ENCODE measurements around the gene CITED4. TPM values are rescaled to one million over a fixed set of nuclear protein-coding genes. Genes with fewer than 3 reads are reported as not detected.

The CITED4 gene
- total RNA-seq, 1 donor from 2014 or later, result 101 TPM

DNA sequence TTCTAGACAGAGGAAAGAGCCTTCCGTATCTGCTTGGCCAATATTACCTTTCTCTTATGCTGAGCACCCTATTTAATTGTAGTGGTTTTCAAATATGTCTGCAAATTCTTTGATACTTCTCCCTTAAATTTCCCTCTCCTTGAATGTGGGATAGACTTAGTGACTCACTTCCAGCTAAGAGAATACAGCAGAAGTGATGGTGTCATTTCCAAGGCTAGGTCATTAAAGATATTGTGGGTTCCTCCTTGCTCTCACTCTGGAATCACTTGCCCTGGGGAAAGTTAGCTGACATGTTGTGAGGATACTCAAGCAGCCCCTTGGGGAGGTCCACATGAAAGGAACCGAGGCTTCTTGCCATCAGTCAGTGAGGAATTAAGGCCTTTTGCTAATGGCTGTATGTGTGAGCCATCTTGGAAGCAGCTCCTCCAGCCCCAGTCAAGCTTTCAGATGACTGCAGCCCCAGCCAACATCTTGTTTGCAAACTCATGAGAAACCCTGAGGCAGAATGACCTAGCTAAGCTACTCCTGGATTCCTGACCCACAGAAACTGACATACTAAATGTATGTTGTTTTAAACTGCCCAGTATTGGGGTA is 8.1 kb upstream of the CITED4 start:
- Mint-ChIP-seq H3K36me3 (no peaks in the 10 kb centered on the region), H3K27ac (no peak overlapping the region), H3K9me3 (no peaks in the 10 kb centered on the region), H3K4me3 (no peak overlapping the region), H3K27me3 (no peaks in the 10 kb centered on the region), H3K4me1 (ENCODE audit: unreplicated experiment) (peaks cover 4% of the 10 kb centered on the region)
- TF ChIP-seq CTCF (conservative IDR thresholded peaks at IDR 0.05), result no peak
- no peak for DNase-seq (ENCODE audit: extremely low spot score, unreplicated experiment)

DNA sequence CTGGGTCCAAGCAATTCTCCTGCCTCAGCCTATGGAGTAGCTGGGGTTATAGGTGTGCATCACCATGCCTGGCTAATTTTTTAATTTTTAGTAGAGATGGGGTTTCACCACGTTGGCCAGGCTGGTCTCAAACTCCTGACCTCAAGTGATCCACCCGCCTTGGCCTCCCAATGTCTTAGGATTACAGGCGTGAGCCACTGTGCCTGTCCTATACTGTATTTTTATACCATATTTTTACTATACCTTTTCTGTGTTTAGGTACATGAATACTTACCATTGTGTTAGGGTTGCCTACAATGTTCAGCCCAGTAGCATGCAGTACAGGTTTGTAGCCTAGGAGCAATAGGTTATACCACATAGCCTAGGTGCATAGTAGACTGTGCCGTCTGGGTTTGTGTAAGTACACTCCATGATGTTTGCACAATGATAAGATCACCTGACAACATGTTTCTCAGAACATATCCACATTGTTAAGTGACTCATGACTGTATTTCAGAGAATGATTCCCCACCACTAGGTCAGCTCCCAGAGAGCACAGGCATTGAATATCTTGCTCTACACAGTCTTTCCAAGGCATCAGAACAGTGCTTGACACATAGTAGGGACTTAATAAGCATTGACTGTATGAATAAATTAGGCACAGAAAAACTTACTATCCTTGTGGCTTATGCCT is 6.0 kb upstream of the CITED4 start:
- no peak overlapping the region for H3K4me3 Mint-ChIP-seq
- DNase-seq (ENCODE audit: extremely low spot score, unreplicated experiment), result no peak
- peak overlapping the region; percentile 75 for H3K27ac Mint-ChIP-seq
- H3K36me3 Mint-ChIP-seq, result no peaks in the 10 kb centered on the region
- H3K4me1 Mint-ChIP-seq (ENCODE audit: unreplicated experiment), result peaks cover 4% of the 10 kb centered on the region
- H3K27me3 Mint-ChIP-seq, result no peaks in the 10 kb centered on the region
- no peaks in the 10 kb centered on the region for H3K9me3 Mint-ChIP-seq
- TF ChIP-seq CTCF (conservative IDR thresholded peaks at IDR 0.05), result no peak

GRCh38 chr1:40861224-40862003 is 749 bp downstream of the CITED4 start:
- TF ChIP-seq CTCF (conservative IDR thresholded peaks at IDR 0.05), result no peak
- Mint-ChIP-seq H3K36me3 (no peaks in the 10 kb centered on the region), H3K27ac (peak overlapping the region; percentile 92), H3K4me3 (peak overlapping the region; percentile 93), H3K9me3 (no peaks in the 10 kb centered on the region), H3K27me3 (peaks cover 33% of the 10 kb centered on the region), H3K4me1 (ENCODE audit: unreplicated experiment) (peaks cover 9% of the 10 kb centered on the region)
- DNase-seq (ENCODE audit: extremely low spot score, unreplicated experiment), result no peak

- H3K27me3 Mint-ChIP-seq, result peaks cover 33% of the 10 kb centered on the region
- H3K36me3 Mint-ChIP-seq, result no peaks in the 10 kb centered on the region
- DNase-seq (ENCODE audit: extremely low spot score, unreplicated experiment), result no peak
- peak overlapping the region; percentile 93 for H3K4me3 Mint-ChIP-seq
- peaks cover 9% of the 10 kb centered on the region for H3K4me1 Mint-ChIP-seq (ENCODE audit: unreplicated experiment)
- no peaks in the 10 kb centered on the region for H3K9me3 Mint-ChIP-seq
- peak overlapping the region; percentile 92 for H3K27ac Mint-ChIP-seq
- TF ChIP-seq CTCF (conservative IDR thresholded peaks at IDR 0.05), result no peak
Measured at GRCh38 chr1:40860706-40861223, 1.4 kb downstream of the CITED4 start.

- peaks cover 9% of the 10 kb centered on the region for H3K4me1 Mint-ChIP-seq (ENCODE audit: unreplicated experiment)
- H3K27me3 Mint-ChIP-seq, result peaks cover 33% of the 10 kb centered on the region
- H3K36me3 Mint-ChIP-seq, result no peaks in the 10 kb centered on the region
Measured at GRCh38 chr1:40858856-40859416, 3.2 kb downstream of the CITED4 start.

More at GRCh38 chr1:40858856-40859416, 3.2 kb downstream of the CITED4 start:
- Mint-ChIP-seq H3K27ac (peak overlapping the region; percentile 92), H3K9me3 (no peaks in the 10 kb centered on the region), H3K4me3 (peak overlapping the region; percentile 3)
- DNase-seq (ENCODE audit: extremely low spot score, unreplicated experiment), result no peak
- no peak for TF ChIP-seq CTCF (conservative IDR thresholded peaks at IDR 0.05)
